Stimulated activated naive B cell treated with anti-CD40 and anti-IgM and Interleukin-4, amounts not matched to agents 10 μg/mL and 1 μg/mL and 100 μg/mL, for 72 hours (primary cell): Measurements from ENCODE around the gene OR52B2.

Experiments
- ATAC-seq, 2 donors: fragments of 150-1000 bp; cut with Tn5 transposase; replicated peaks; 2 replicates each; pipeline ENCODE4 v1.10.0; 2021; ENCODE audit warnings: moderate library complexity in 1 of 2
- DNase-seq: peaks from one replicate; pipeline ENCODE4 v3.0.0; 2021
- H3K27ac Mint-ChIP-seq: one replicate; pipeline ENCODE4 v1.8.0; 2022; ENCODE audit warnings: mild to moderate bottlenecking, mixed read lengths
- H3K27me3 Mint-ChIP-seq, 2 donors: one replicate each; pipeline ENCODE4 v1.8.0; 2022; ENCODE audit warnings: mixed read lengths in 2 of 2
- H3K36me3 Mint-ChIP-seq, 2 donors: one replicate each; pipeline ENCODE4 v1.8.0; 2022; ENCODE audit warnings: mixed read lengths in 2 of 2, mild to moderate bottlenecking in 1 of 2
- H3K4me1 Mint-ChIP-seq, 2 donors: one replicate each; pipeline ENCODE4 v1.8.0; 2022; ENCODE audit warnings: mixed read lengths in 2 of 2, mild to moderate bottlenecking in 1 of 2
- H3K4me3 Mint-ChIP-seq, 2 donors: one replicate each; pipeline ENCODE4 v1.8.0; 2022; ENCODE audit warnings: mild to moderate bottlenecking in 2 of 2, mixed read lengths in 2 of 2, moderate library complexity in 1 of 2
- H3K9me3 Mint-ChIP-seq, 2 donors: one replicate each; pipeline ENCODE4 v1.8.0; 2022; ENCODE audit warnings: mixed read lengths in 2 of 2, mild to moderate bottlenecking in 1 of 2

The OR52B2 gene

GRCh38 chr11:6129011-6129410, 41.1 kb downstream of the OR52B2 start:
- Mint-ChIP-seq H3K27ac (no peak overlapping the region), H3K9me3 (no peaks in the 10 kb centered on the region), H3K4me3 (no peak overlapping the region), H3K36me3 (no peaks in the 10 kb centered on the region), H3K4me1 (no peaks in the 10 kb centered on the region), H3K27me3 (peaks cover 0 to 5% of the 10 kb centered on the region in 2 donors)
- ATAC-seq: no peak
- no peak for DNase-seq

GRCh38 chr11:6127881-6128280, 42.2 kb downstream of the OR52B2 start:
- Mint-ChIP-seq H3K4me1 (no peaks in the 10 kb centered on the region), H3K36me3 (no peaks in the 10 kb centered on the region), H3K27ac (no peak overlapping the region), H3K4me3 (no peak overlapping the region), H3K27me3 (no peaks in the 10 kb centered on the region), H3K9me3 (no peaks in the 10 kb centered on the region)
- ATAC-seq (no peak), DNase-seq (no peak)

- Mint-ChIP-seq H3K4me1 (no peaks in the 10 kb centered on the region), H3K27ac (no peak overlapping the region), H3K36me3 (no peaks in the 10 kb centered on the region), H3K27me3 (no peaks in the 10 kb centered on the region), H3K9me3 (no peaks in the 10 kb centered on the region), H3K4me3 (no peak overlapping the region)
- no peak for ATAC-seq
- DNase-seq: no peak
Observed at GRCh38 chr11:6124245-6124644, 45.9 kb downstream of the OR52B2 start.
